Neuronal stem cell (in vitro differentiated cells): ENCODE data around the gene IGFL4.

Experiments
- DNase-seq: peaks from one replicate; pipeline ENCODE4 v3.0.0-alpha.2; 2013; ENCODE audit warnings: low spot score
- H2AFZ ChIP-seq: one replicate; pipeline ENCODE4 v1.6.1; 2013; ENCODE audit warnings: mild to moderate bottlenecking, low read length, inconsistent platforms
- H2AK5ac ChIP-seq: 2 replicates; pipeline ENCODE4 v1.6.1; 2013; ENCODE audit warnings: low read depth, mild to moderate bottlenecking, inconsistent platforms, low read length, moderate library complexity, mixed read lengths
- H2BK120ac ChIP-seq: 2 replicates; pipeline ENCODE4 v1.6.1; 2013; ENCODE audit warnings: low read depth, mild to moderate bottlenecking, inconsistent platforms, low read length, moderate library complexity, mixed read lengths
- H2BK12ac ChIP-seq: one replicate; pipeline ENCODE4 v1.6.1; 2013; ENCODE audit warnings: low read length, inconsistent platforms
- H2BK15ac ChIP-seq: 2 replicates; pipeline ENCODE4 v1.6.1; 2013; ENCODE audit warnings: mild to moderate bottlenecking, low read length, inconsistent platforms, mixed read lengths
- H2BK5ac ChIP-seq: one replicate; pipeline ENCODE4 v1.6.1; 2013; ENCODE audit warnings: inconsistent platforms, mild to moderate bottlenecking, low read length, moderate library complexity
- H3K14ac ChIP-seq: one replicate; pipeline ENCODE4 v1.6.1; 2013; ENCODE audit warnings: low read length, inconsistent platforms
- H3K18ac ChIP-seq: 2 replicates; pipeline ENCODE4 v1.6.1; 2013; ENCODE audit warnings: low read length, inconsistent platforms
- H3K23ac ChIP-seq: 2 replicates; pipeline ENCODE4 v1.6.1; 2013; ENCODE audit warnings: low read depth, mild to moderate bottlenecking, mixed read lengths, low read length, inconsistent platforms; ENCODE audit not compliant: poor library complexity
- H3K27ac ChIP-seq: replicated peaks from 3 replicates; pipeline ENCODE4 v1.5.1; 2013; ENCODE audit warnings: low read length, inconsistent platforms
- H3K27me3 ChIP-seq, 3 experiments: 2 replicates each; pipeline ENCODE4 v1.6.1; 2013; ENCODE audit warnings: low read length in 3 of 3, mild to moderate bottlenecking in 2 of 3, inconsistent platforms in 1 of 3, low read depth in 1 of 3, mixed read lengths in 1 of 3, moderate library complexity in 1 of 3; ENCODE audit not compliant: control insufficient read depth in 3 of 3, insufficient read depth in 3 of 3
- H3K36me3 ChIP-seq, 2 donors: replicated peaks in 1 of 2; 2 replicates each; pipeline ENCODE4 v1.6.1; 2013; ENCODE audit warnings: low read length in 2 of 2; ENCODE audit not compliant: control insufficient read depth in 2 of 2, insufficient read depth in 2 of 2
- H3K4ac ChIP-seq: 2 replicates; pipeline ENCODE4 v1.6.1; 2013; ENCODE audit warnings: inconsistent platforms, mild to moderate bottlenecking, low read length, moderate library complexity
- H3K4me1 ChIP-seq, 2 donors: 1 replicate in 1 of 2; 2 replicates in 1 of 2; pipeline ENCODE4 v1.6.1; 2013; ENCODE audit warnings: low read length in 2 of 2, low read depth in 1 of 2; ENCODE audit not compliant: control insufficient read depth in 2 of 2, insufficient read depth in 1 of 2
- H3K4me2 ChIP-seq: one replicate; pipeline ENCODE4 v1.6.1; 2013; ENCODE audit warnings: mild to moderate bottlenecking, low read length, inconsistent platforms; ENCODE audit not compliant: insufficient read depth, poor library complexity, severe bottlenecking
- H3K4me3 ChIP-seq, 2 donors: 2 replicates each; pipeline ENCODE4 v1.5.1; 2013; ENCODE audit warnings: low read length in 2 of 2, mild to moderate bottlenecking in 2 of 2, inconsistent platforms in 1 of 2, moderate library complexity in 1 of 2
- H3K79me1 ChIP-seq: one replicate; pipeline ENCODE4 v1.6.1; 2013; ENCODE audit warnings: low read depth, mild to moderate bottlenecking, inconsistent platforms, low read length, moderate library complexity
- H3K9ac ChIP-seq: one replicate; pipeline ENCODE4 v1.6.1; 2013; ENCODE audit warnings: mild to moderate bottlenecking, low read depth, low read length, inconsistent platforms; ENCODE audit not compliant: poor library complexity
- H3K9me3 ChIP-seq, 2 donors: replicated peaks in 1 of 2; 2 replicates each; pipeline versions ENCODE3 to v1.6.1; 2013; ENCODE audit warnings: low read length in 2 of 2, mild to moderate bottlenecking in 2 of 2, inconsistent platforms in 1 of 2, low read depth in 1 of 2, mixed read lengths in 1 of 2, moderate library complexity in 1 of 2; ENCODE audit not compliant: control insufficient read depth in 2 of 2, insufficient read depth in 1 of 2
- H4K8ac ChIP-seq: one replicate; pipeline ENCODE4 v1.6.1; 2013; ENCODE audit warnings: low read depth, mild to moderate bottlenecking, inconsistent platforms, low read length, moderate library complexity
- H4K91ac ChIP-seq: one replicate; pipeline ENCODE4 v1.6.1; 2013; ENCODE audit warnings: low read length, low read depth, mild to moderate bottlenecking, inconsistent platforms; ENCODE audit not compliant: poor library complexity
- WGBS, 2 donors: extraction: QIAGEN DNeasy Blood & Tissue Kit; methylation state at CpG; one replicate each; pipeline ENCODE4 v1.1.7; 2013; ENCODE audit warnings: missing lambda C conversion rate in 2 of 2, mixed read lengths in 1 of 2; ENCODE audit not compliant: insufficient read length in 2 of 2, insufficient replicate concordance in 1 of 2; ENCODE audit errors: extremely low coverage in 2 of 2; 5-methylcytosine and 5-hydroxymethylcytosine counted together

IGFL4 gene

GRCh38 chr19:46000491-46001246 is 40.1 kb downstream of the IGFL4 start:
- H4K8ac ChIP-seq = no peak overlapping the region
- peak overlapping the region; percentile 90 for H3K4me2 ChIP-seq
- H2AK5ac ChIP-seq = no peak overlapping the region
- H3K23ac ChIP-seq = no peak overlapping the region
- peak overlapping the region; percentile 85 for H3K18ac ChIP-seq
- peak; percentile 40 for DNase-seq
- H2BK120ac ChIP-seq = no peak overlapping the region
- H3K9ac ChIP-seq = no peak overlapping the region
- no peak overlapping the region for H3K4ac ChIP-seq
- peaks cover 0 to 3% (median 0%) of the 10 kb centered on the region in 3 experiments for H3K27me3 ChIP-seq
- peaks cover 3 to 21% of the 10 kb centered on the region in 2 donors for H3K36me3 ChIP-seq
- no peak overlapping the region for H4K91ac ChIP-seq
- no peak overlapping the region for H2AFZ ChIP-seq
- H3K4me1 ChIP-seq = peaks cover 8 to 14% of the 10 kb centered on the region in 2 donors
- no CpG with 5 or more reads among the region's 34 CpGs for WGBS, 2 donors
- H2BK12ac ChIP-seq = no peak overlapping the region
- H2BK5ac ChIP-seq = no peak overlapping the region
- no peak overlapping the region for H3K27ac ChIP-seq
- H2BK15ac ChIP-seq = no peak overlapping the region
- peak overlapping the region in 1 of 2 donors; percentile 74 for H3K4me3 ChIP-seq
- H3K79me1 ChIP-seq = peaks cover 3% of the 10 kb centered on the region
- H3K14ac ChIP-seq = peak overlapping the region; percentile 47
- H3K9me3 ChIP-seq = no peaks in the 10 kb centered on the region

GRCh38 chr19:45999653-46000121 is 41.1 kb downstream of the IGFL4 start:
- no CpG with 5 or more reads among the region's 14 CpGs for WGBS, 2 donors
- Histone ChIP-seq H2AK5ac (no peak overlapping the region), H3K23ac (no peak overlapping the region), H4K91ac (no peak overlapping the region), H2AFZ (no peak overlapping the region), H3K4me1 (peaks cover 8 to 16% of the 10 kb centered on the region in 2 donors), H2BK15ac (peak overlapping the region; percentile 22), H3K4me2 (peak overlapping the region; percentile 56), H3K36me3 (peaks cover 3 to 16% of the 10 kb centered on the region in 2 donors), H2BK12ac (no peak overlapping the region), H3K4me3 (peak overlapping the region in 1 of 2 donors; percentile 74), H3K9me3 (no peaks in the 10 kb centered on the region), H2BK5ac (no peak overlapping the region), H3K27me3 (peaks cover 0 to 3% (median 0%) of the 10 kb centered on the region in 3 experiments), H2BK120ac (no peak overlapping the region), H3K9ac (no peak overlapping the region), H3K4ac (no peak overlapping the region), H4K8ac (no peak overlapping the region), H3K14ac (no peak overlapping the region), H3K79me1 (peaks cover 3% of the 10 kb centered on the region), H3K18ac (no peak overlapping the region), H3K27ac (no peak overlapping the region)
- no peak for DNase-seq

- no CpG with 5 or more reads among the region's 4 CpGs for WGBS, 2 donors
Measured at GRCh38 chr19:45998834-45999233, 42.0 kb downstream of the IGFL4 start.

GRCh38 chr19:45996933-45997332 is 43.9 kb downstream of the IGFL4 start:
- Histone ChIP-seq H2BK120ac (no peak overlapping the region), H3K4me2 (no peak overlapping the region), H3K18ac (no peak overlapping the region), H4K91ac (no peak overlapping the region), H2AFZ (no peak overlapping the region), H3K27me3 (peaks cover 0 to 3% (median 0%) of the 10 kb centered on the region in 3 experiments), H3K27ac (no peak overlapping the region), H3K23ac (no peak overlapping the region), H3K4ac (no peak overlapping the region), H2BK5ac (no peak overlapping the region), H3K9me3 (no peaks in the 10 kb centered on the region), H3K9ac (no peak overlapping the region), H3K4me3 (no peak overlapping the region), H3K14ac (peak overlapping the region; percentile 14), H2BK15ac (no peak overlapping the region), H3K4me1 (peaks cover 8 to 16% of the 10 kb centered on the region in 2 donors), H2BK12ac (no peak overlapping the region), H3K36me3 (peaks cover 2 to 5% of the 10 kb centered on the region in 2 donors), H4K8ac (no peak overlapping the region), H3K79me1 (peaks cover 3% of the 10 kb centered on the region), H2AK5ac (no peak overlapping the region)
- DNase-seq = no peak
- WGBS, 2 donors = no CpG with 5 or more reads among the region's 8 CpGs

More at GRCh38 chr19:45998834-45999233, 42.0 kb downstream of the IGFL4 start:
- Histone ChIP-seq H3K14ac (no peak overlapping the region), H3K4me2 (no peak overlapping the region), H3K36me3 (peaks cover 3 to 13% of the 10 kb centered on the region in 2 donors), H3K79me1 (peaks cover 3% of the 10 kb centered on the region), H3K4me1 (peaks cover 8 to 16% of the 10 kb centered on the region in 2 donors), H3K18ac (no peak overlapping the region), H4K91ac (no peak overlapping the region), H2BK120ac (no peak overlapping the region), H3K27ac (no peak overlapping the region), H2AFZ (no peak overlapping the region), H2BK5ac (no peak overlapping the region), H3K4me3 (no peak overlapping the region), H2BK12ac (no peak overlapping the region), H3K4ac (no peak overlapping the region), H3K23ac (no peak overlapping the region), H3K9me3 (no peaks in the 10 kb centered on the region), H2BK15ac (no peak overlapping the region), H4K8ac (no peak overlapping the region), H3K9ac (no peak overlapping the region), H3K27me3 (peaks cover 0 to 3% (median 0%) of the 10 kb centered on the region in 3 experiments), H2AK5ac (no peak overlapping the region)
- DNase-seq = no peak
